ENCODE measurements around the gene BEST3.
A peak's percentile ranks its signal among the peaks of the same experiment; 100 is the strongest.

BEST3 gene

DNA sequence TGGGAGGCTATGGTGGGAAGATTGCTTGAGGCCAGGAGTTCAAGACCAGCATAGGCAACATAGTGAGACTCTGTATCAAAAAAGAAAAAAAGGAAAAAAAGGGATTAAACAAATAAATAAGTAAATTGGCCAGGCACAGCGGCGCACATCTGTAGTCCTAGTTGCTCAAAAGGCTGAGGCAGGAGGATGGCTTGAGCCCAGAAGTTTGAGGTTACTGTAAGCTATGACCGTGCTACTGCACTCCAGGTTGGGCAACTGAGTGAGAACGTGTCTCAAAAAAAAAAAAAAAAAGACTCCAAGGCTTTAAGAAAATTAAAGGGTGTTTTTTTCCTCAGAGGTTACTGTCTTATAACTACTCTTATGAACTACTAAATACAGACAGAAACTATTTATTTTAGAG, 11.7 kb downstream of the BEST3 start:
- TF ChIP-seq CTCF (IDR thresholded peaks at IDR 0.05) (no peak), ZFX (IDR thresholded peaks at IDR 0.05; ENCODE audit: borderline replicate concordance) (no peak)

GRCh38 chr12:69686731-69687130, 12.4 kb downstream of the BEST3 start:
- TF ChIP-seq ZFX (IDR thresholded peaks at IDR 0.05; ENCODE audit: borderline replicate concordance): no peak
- TF ChIP-seq CTCF (IDR thresholded peaks at IDR 0.05): no peak
- H3K27ac ChIP-seq: no peak overlapping the region

More for the DNA sequence above, 11.7 kb downstream of the BEST3 start:
- no peak overlapping the region for H3K27ac ChIP-seq

- no peak overlapping the region for H3K27ac ChIP-seq
- TF ChIP-seq CTCF (IDR thresholded peaks at IDR 0.05) (no peak), ZFX (IDR thresholded peaks at IDR 0.05; ENCODE audit: borderline replicate concordance) (no peak)
Observed at GRCh38 chr12:69685810-69686209, 13.3 kb downstream of the BEST3 start.

DNA sequence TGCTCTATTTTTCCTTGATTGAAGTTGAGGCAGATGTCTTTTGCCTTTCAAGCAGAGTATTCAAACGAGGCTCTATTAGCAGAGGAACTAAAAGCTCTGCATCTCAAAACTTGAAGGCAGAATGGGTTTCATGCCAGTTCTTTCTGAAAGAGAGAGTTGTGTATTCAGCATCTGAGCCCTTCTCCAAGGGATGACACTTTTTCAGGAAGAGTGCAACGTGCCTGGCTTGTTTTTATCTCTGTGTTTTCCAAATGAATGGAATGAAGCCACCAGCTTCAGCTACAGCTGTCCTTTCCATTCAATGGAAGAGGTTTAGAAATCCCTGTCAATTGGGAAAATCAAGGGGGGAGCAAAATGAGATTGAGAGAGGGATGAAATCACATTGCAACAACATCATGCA, 14.6 kb downstream of the BEST3 start:
- no peak overlapping the region for H3K27ac ChIP-seq
- TF ChIP-seq ZFX (IDR thresholded peaks at IDR 0.05; ENCODE audit: borderline replicate concordance) (no peak), CTCF (IDR thresholded peaks at IDR 0.05) (no peak)

GRCh38 chr12:69682110-69682755, 16.9 kb downstream of the BEST3 start:
- TF ChIP-seq CTCF (IDR thresholded peaks at IDR 0.05): no peak
- no peak for TF ChIP-seq ZFX (IDR thresholded peaks at IDR 0.05; ENCODE audit: borderline replicate concordance)
- 0 out of 2 replicates have a peak overlapping the region, but pooled peaks have one; percentile 8 for H3K27ac ChIP-seq

DNA sequence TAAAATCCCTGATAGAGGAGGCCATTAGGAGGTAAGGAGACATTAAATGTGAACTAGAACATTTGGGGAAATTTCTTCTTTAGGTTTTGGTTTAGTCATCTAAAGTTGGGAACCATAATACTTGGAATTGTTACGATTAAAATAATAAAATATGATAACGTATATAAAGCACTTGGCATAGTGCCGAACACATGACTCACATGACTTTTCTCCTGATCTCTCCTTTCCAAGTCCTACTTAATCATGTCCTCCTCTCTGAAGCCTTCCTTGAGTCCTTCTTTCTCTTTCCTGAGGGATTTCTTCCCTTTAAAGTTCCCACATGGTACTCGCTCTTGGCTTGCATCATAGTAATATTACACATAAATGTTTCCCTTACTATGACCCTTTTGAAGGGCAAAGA, 20.0 kb downstream of the BEST3 start:
- no peak overlapping the region for H3K27ac ChIP-seq
- TF ChIP-seq CTCF (IDR thresholded peaks at IDR 0.05): no peak
- no peak for TF ChIP-seq ZFX (IDR thresholded peaks at IDR 0.05; ENCODE audit: borderline replicate concordance)

- no peak overlapping the region for H3K27ac ChIP-seq
- TF ChIP-seq CTCF (IDR thresholded peaks at IDR 0.05) (no peak), ZFX (IDR thresholded peaks at IDR 0.05; ENCODE audit: borderline replicate concordance) (no peak)
Observed at GRCh38 chr12:69676257-69677012, 22.7 kb downstream of the BEST3 start.

All from 22Rv1 (cell line).